Right lobe of liver (tissue), 4 donors: ENCODE data around the gene TNFAIP6.

ENCODE experiments used
- POLR2A ChIP-seq: fragments of 450-650 bp; IDR thresholded peaks from one replicate; pipeline ENCODE4 v1.6.1; 2017; ENCODE audit warnings: antibody characterized with exemption, mild to moderate bottlenecking
- TF ChIP-seq, protein P1 (sequence below), 4 donors: fragments of 200-600 bp in 3 of 4; fragments of 450-650 bp in 1 of 4; IDR thresholded peaks; one replicate each; pipeline versions ENCODE4 v1.5.1 to v1.8.0; 2016 to 2022; ENCODE audit warnings: antibody characterized with exemption in 4 of 4, mild to moderate bottlenecking in 2 of 4
- donor health status: DM: no; HTN: no; CAD: no.
- donor health status: DM: no; HTN: no; CAD: no.
- donor health status: DM: no; HTN: yes; CAD: no.

DNA sequence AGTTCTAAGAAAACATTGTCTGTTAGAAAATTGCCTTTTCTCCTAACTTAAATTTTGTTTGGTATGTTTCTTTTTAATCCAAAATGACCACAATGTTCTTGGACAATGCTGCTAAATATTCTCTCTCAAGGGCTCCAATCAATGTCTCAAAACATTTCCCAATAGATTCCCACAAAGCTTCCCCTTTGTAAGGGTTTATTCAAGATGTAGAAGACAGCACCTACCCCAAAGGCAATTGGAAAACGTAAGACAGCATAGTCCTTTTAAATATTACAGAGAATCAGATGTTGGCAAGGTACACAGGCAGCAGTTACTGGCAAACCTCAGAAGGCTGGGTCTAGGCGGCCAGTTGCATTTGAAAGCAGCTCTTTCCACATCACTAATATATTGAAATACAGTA is 34.0 kb downstream of the TNFAIP6 start:
- TF ChIP-seq, protein P1, sequence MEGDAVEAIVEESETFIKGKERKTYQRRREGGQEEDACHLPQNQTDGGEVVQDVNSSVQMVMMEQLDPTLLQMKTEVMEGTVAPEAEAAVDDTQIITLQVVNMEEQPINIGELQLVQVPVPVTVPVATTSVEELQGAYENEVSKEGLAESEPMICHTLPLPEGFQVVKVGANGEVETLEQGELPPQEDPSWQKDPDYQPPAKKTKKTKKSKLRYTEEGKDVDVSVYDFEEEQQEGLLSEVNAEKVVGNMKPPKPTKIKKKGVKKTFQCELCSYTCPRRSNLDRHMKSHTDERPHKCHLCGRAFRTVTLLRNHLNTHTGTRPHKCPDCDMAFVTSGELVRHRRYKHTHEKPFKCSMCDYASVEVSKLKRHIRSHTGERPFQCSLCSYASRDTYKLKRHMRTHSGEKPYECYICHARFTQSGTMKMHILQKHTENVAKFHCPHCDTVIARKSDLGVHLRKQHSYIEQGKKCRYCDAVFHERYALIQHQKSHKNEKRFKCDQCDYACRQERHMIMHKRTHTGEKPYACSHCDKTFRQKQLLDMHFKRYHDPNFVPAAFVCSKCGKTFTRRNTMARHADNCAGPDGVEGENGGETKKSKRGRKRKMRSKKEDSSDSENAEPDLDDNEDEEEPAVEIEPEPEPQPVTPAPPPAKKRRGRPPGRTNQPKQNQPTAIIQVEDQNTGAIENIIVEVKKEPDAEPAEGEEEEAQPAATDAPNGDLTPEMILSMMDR (IDR thresholded peaks at IDR 0.05): no peak
- no peak for TF ChIP-seq POLR2A
